GM18499 (cell line): ENCODE data around the gene P2RY10.
"Not testable (repeated sequence)": the region's sequence is repeated elsewhere in the genome, so short reads cannot be mapped to it uniquely, and the experiment has no call there.

Experiments
- ATAC-seq: cut with Tn5 transposase; IDR thresholded peaks from one replicate; pipeline ENCODE4 v1.9.1; 2021; ENCODE audit warnings: moderate number of reproducible peaks; ENCODE audit not compliant: insufficient read depth, unreplicated experiment

Gene P2RY10

GRCh38 chrX:78945186-78945912 lies at the start of gene P2RY10:
Gene P2RY10, plus strand, starts transcription at chrX:78945391. Its CDS starts 15,130 bp downstream, at chrX:78960521.
- peak; percentile 73 for ATAC-seq

DNA sequence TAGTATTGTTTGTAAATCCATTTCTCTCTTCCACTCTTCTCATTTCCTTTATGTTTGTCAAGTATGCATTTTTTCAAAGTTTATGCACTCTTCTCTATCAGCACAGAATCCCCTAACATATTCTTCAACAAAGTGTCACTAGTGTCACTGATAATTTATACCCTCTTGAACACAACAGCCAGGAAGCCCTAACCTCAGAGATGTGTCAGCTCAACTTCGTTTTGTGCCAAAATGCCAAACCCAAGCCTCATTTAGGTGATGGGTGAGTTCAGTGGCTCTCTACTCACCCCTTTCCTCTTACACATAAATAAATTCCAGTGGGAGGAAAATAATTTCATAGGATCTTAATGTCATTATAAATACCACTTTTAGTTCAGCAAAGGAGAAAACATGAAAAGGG lies 22.4 kb upstream of the P2RY10 start:
- ATAC-seq, result no peak

GRCh38 chrX:78923198-78924015 lies 21.8 kb upstream of the P2RY10 start:
- ATAC-seq, result peak; percentile 88

DNA sequence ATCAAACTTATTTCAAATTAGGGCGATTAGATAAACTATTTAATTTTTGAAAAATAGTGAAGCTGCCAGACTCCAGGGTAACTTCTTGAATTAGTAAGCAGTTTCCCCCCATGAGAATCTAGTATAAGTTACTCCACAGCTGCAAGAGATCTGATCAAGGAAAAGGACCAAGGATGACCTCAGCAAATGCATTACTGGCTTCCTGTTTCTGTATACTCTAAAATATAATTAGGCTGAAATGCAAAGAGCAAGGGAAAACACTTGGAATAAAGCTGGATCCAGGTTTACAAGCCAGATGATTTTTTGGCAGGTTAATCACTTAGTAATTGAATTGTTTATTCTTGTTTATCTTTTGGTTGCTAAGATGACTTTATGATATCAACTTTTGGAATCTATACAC lies 13.4 kb upstream of the P2RY10 start:
- no peak for ATAC-seq

GRCh38 chrX:78934866-78935265 lies 10.3 kb upstream of the P2RY10 start:
- no peak for ATAC-seq

DNA sequence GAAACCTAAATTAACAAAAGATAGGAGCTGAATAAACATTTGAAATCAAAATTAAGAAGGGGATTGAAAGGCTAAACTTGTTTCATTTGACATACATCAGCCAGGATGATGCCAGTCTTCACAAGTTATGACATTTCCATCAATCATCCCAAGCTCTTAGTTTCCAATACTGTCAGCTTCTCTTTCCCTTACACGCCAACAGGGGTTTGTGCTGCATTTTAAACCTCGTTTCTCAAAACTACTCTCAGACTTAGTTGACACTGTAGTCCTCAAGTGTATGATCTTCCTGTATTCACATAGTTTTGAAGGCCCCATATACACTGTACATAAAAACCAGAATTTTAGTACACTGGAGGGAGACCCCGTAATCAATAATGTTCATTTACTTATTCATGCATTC lies 840 bp upstream of the P2RY10 start:
- ATAC-seq, result no peak

DNA sequence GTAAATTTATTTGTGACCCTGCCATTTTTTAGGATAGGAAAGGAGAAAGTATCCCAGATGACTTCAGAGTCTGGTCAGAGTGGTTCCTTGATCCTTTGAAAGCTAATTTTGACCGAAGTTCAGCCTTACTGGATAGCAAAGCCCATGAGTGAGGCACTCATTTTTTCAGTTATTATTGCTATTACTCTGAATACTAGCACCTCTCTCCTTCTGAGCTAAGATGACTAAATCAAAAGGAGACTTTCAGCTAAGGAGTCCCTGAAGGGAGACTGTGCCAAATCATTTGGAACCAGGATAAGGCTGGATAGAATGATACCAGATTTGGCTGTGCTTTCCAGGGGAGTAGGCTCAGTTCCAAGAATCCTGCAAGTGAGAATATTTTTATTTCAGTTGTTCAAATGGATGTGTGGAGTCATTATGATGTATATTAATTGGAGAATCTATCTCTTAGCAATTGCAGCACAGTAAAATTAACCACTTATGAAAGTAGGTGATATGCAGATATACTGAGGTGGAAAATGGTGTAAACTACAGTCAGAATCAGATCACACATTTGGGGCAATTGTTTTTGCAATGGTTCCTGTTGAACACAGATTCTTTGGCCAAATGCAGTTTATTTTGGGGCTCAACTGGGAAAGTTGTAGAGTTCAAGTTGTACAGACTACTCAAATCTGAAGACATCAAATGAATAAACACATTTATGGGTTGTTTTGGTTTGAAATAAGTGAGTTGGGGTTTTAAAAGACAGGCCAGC lies 1.2 kb downstream of the P2RY10 start:
- ATAC-seq, result no peak

GRCh38 chrX:78950009-78950835 lies 5.0 kb downstream of the P2RY10 start:
- no peak for ATAC-seq

DNA sequence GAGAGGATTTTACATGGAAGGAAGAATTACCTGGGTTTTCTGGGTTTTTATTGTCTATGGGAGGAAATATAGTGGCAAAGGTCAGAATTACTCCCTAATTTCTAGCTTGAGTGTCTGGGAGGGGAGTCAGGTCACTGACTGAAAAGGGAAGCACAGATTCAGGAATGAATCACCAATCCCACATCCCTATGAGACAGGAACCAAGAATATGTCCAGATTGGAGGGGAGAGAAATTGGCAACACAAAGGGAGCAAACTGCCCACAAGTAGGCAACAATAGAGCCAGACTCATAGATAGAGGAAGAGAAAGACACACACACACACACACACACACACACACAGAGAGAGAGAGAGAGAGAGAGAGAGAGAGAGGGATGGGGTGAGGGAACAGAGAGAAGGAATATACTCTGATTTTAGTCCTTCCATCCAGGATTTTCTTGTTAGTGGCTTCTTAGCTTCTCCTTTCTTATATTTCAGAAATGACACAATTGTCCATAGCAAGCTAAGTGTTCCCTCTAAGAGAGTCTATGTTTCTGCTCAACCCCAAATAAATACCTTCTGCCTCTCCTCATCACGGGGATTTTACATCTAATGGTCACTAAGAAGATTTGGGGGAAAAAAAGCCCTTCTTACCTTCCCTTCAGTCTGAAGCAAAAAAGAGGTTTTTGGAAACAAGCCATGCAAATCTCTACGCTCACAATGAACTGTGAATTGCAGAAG lies 12.0 kb downstream of the P2RY10 start:
- ATAC-seq, result no peak

GRCh38 chrX:78957768-78958130 lies 12.6 kb downstream of the P2RY10 start:
- ATAC-seq, result peak; percentile 90

DNA sequence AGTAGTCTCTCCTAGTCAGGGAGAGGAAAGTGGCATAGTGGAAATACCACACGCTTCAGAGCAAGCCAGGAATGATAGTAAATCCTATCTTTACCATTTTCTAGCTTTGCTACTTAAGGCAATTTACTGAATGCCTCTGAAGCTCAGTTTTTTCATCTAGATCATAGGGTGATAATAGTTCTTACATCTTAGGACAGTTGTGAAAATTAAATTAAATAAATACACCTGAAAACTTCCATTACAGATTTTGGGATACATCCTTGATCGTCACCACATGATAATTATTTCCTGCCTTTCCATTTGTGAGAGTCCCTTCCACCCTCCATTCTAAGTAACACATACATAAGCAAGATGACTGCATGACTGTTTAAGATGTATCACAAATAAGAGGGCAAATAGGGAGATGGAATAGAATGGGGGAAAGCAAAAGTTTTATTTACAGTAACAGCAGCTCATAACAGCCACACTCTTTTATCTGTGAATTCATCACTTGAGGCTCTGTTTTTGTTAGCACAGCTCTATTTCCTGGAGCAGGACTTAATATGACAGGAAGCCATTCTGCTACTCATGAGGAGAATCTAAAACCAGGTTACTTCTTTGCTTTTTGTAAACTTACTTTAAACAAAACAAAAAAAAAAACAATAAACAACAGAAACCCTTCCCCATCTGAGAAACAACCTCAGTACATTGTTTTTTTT lies 13.4 kb downstream of the P2RY10 start:
- no peak for ATAC-seq

DNA sequence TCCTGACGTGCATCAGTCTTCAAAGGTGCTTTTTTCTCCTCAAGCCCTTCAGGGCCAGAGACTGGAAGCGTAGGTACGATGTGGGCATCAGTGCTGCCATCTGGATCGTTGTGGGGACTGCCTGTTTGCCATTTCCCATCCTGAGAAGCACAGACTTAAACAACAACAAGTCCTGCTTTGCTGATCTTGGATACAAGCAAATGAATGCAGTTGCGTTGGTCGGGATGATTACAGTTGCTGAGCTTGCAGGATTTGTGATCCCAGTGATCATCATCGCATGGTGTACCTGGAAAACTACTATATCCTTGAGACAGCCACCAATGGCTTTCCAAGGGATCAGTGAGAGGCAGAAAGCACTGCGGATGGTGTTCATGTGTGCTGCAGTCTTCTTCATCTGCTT lies 15.7 kb downstream of the P2RY10 start:
- no peak for ATAC-seq

GRCh38 chrX:78964598-78964997 lies 19.4 kb downstream of the P2RY10 start:
- ATAC-seq, result no peak

- ATAC-seq, result peak; percentile 98
Observed at GRCh38 chrX:78979789-78980464, 34.7 kb downstream of the P2RY10 start.

DNA sequence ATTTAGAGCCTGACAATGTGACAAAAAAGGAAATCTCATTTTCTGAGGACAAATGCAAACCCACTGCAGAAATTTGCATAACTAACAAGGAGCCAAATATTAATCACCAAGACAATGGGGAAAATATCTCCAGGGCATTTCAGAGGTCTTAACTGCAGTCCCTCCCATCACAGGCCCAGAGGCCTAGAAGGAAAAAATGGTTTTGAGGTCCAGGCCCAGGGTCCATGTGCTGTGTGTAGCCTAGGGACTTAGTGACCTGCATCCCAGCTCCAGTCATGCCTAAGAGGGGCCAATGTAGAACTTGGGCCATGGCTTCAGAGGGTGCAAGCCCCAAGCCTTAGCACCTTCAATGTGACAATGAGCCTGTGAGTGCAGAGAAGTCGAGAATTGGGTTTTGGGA lies 44.2 kb downstream of the P2RY10 start:
- no peak for ATAC-seq

DNA sequence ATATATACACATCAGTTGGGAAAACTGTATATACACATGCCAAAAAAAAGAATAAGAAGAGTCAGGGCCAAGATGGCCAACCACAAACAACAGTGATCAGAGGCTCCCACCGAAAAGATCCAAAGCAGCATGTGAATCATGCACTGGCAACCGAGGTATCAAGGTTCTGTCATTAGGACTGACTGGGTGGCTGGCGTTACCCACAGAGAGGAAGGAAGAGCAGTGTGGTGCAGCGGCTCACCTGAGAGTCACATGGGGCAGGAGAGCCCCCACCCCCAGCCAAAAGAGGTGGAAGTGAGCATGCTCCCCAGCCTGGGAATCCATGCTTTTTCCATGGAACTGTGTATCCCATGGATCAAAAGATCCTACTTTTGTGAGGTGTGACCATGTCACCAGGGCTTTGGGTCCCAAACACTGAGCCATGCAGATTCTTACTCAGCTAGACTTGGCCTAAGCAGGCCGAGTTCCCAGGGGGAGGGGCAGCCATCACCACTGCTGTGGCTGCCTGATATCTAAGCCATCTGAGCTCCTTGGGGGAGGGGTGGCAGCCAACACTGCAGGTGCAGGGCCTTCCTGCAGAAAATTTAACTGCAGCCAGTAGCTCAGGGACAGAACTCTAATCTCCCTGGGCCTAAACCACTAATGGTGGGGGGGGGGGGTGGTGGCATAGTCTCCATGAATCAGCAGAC lies 52.8 kb downstream of the P2RY10 start:
- no peak for ATAC-seq

DNA sequence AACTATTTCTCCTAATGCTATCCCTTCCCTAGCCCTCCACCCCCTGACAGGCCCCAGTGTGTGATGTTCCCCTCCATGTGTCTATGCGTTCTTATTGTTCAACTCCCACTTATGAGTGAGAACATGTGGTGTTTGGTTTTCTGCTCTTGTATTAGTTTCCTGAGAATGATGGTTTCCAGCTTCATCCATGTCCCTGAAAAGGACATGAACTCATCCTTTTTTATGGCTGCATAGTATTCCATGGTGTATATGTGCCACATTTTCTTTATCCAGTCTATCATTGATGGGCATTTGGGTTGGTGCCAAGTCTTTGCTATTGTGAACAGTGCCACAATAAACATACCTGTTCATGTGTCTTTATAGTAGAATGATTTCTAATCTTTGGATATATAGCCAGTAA lies 62.3 kb downstream of the P2RY10 start:
- ATAC-seq, result not testable (repeated sequence)
